ENCODE data around the gene CRYL1. TPM values are rescaled to one million over a fixed set of nuclear protein-coding genes. Genes with fewer than 3 reads are reported as not detected.

The CRYL1 gene
- total and polyA plus RNA-seq, 2 of the 8 experiments (the other 6 are each of a cell fraction or from before 2014, with no cell fraction given): 1.9 to 6.4 TPM

- no peak overlapping the region for H3K4ac ChIP-seq (replicated peaks; ENCODE audit: insufficient read length, low read depth, low read length)
- H3K18ac ChIP-seq (ENCODE audit: extremely low read depth, low read length): no peak overlapping the region; the same call in 1 of the 2 replicates
- ChIA-PET CTCF (ENCODE audit: partially characterized antibody) (interaction anchor here (0.6 to 1.2 kb wide), 2 partner anchors 77 to 118 kb away, joined by 3 read pairs; no protein-coding TSS in a partner anchor), POLR2A (ENCODE audit: partially characterized antibody) (no interaction called here)
- FAIRE-seq: no peak
- H4K5ac ChIP-seq (ENCODE audit: insufficient read length, low read depth, low read length): no peak overlapping the region
- 0 out of 8 replicates have a peak overlapping the region, but pooled peaks of 1 of the 4 experiments have one; percentile 19 for H3K4me3 ChIP-seq (ENCODE audit: extremely low read depth in 1 of 4, insufficient read depth in 2 of 4, low read depth in 3 of 4, low read length in 4 of 4)
- no peak overlapping the region for H3K23ac ChIP-seq (ENCODE audit: insufficient read length)
- H2AFZ ChIP-seq (ENCODE audit: low read length): no peak overlapping the region
- no peak overlapping the region for H4K8ac ChIP-seq (ENCODE audit: extremely low read depth, insufficient read depth, low read length)
- peak overlapping the region; percentile 35; the same call in 1 of the 2 replicates for H2BK5ac ChIP-seq (ENCODE audit: low read depth, low read length)
- no peaks in the 10 kb centered on the region for H3K79me1 ChIP-seq (ENCODE audit: low read depth, low read length)
- 0 out of 2 replicates have a peak overlapping the region, but pooled peaks have one; percentile 25 for H2BK15ac ChIP-seq (ENCODE audit: low read length)
- DNase-seq (ENCODE audit: low read depth in 1 of 2, low spot score in 2 of 2): no peak
- H4K91ac ChIP-seq (replicated peaks; ENCODE audit: insufficient read length, low read length): no peak overlapping the region
- no peak overlapping the region for H2BK20ac ChIP-seq (ENCODE audit: low read length)
- no peaks in the 10 kb centered on the region for H3K23me2 ChIP-seq (ENCODE audit: low read depth, low read length)
- H3K27me3 ChIP-seq (replicated peaks in 1 of 4; ENCODE audit: control insufficient read depth in 3 of 4, extremely low read depth in 1 of 4, insufficient read depth in 3 of 4, low read length in 3 of 4): peaks cover 0 to 18% (median 12%) of the 10 kb centered on the region in 4 experiments; a peak in 6 of 7 replicates
- no peak overlapping the region; the same call in 1 of the 2 replicates for H2AK5ac ChIP-seq (ENCODE audit: low read depth, low read length)
- no peak overlapping the region; a peak in 1 of 4 replicates for H3K4me2 ChIP-seq (ENCODE audit: insufficient read depth in 1 of 2, low read depth in 2 of 2, low read length in 2 of 2)
- peaks cover 4 to 21% (median 10%) of the 10 kb centered on the region in 4 experiments for H3K4me1 ChIP-seq (replicated peaks in 1 of 4; ENCODE audit: control insufficient read depth in 3 of 4, insufficient read depth in 4 of 4, low read length in 3 of 4)
- no peak overlapping the region for H2BK120ac ChIP-seq (replicated peaks; ENCODE audit: low read depth, low read length)
- H3K14ac ChIP-seq (ENCODE audit: insufficient read length): no peak overlapping the region
- no peaks in the 10 kb centered on the region for H4K20me1 ChIP-seq (replicated peaks in 1 of 2; ENCODE audit: control insufficient read depth in 1 of 2, insufficient read depth in 2 of 2, low read length in 2 of 2)
- H3K36me3 ChIP-seq (ENCODE audit: control insufficient read depth in 2 of 4, insufficient read depth in 4 of 4, low read length in 3 of 4): no peaks in the 10 kb centered on the region
- H3K9ac ChIP-seq (replicated peaks in 1 of 4; ENCODE audit: extremely low read depth in 1 of 4, low read depth in 3 of 4, low read length in 3 of 4): no peak overlapping the region; a peak in 1 of 7 replicates
- no peaks in the 10 kb centered on the region for H3K79me2 ChIP-seq (ENCODE audit: control insufficient read depth in 1 of 2, insufficient read depth in 2 of 2, low read length in 2 of 2)
- H3K27ac ChIP-seq (ENCODE audit: low read depth, low read length): no peak overlapping the region
- H3K9me3 ChIP-seq (ENCODE audit: insufficient read depth in 2 of 2, low read depth in 1 of 2, low read length in 1 of 2): peaks cover 0 to 9% of the 10 kb centered on the region in 2 experiments; a peak in 1 of 4 replicates
- no peak overlapping the region for H3K56ac ChIP-seq (replicated peaks; ENCODE audit: insufficient read length, low read depth, low read length)
- WGBS, 2 experiments (ENCODE audit: extremely low coverage in 1 of 2, insufficient coverage in 1 of 2, insufficient read length in 1 of 2, insufficient replicate concordance in 2 of 2, low coverage in 1 of 2, low lambda C conversion rate in 2 of 2, missing lambda C conversion rate in 1 of 2): 63% methylated on average over 6 of the region's 6 CpGs; no CpG with 5 or more reads in 1 of the 2 experiments
- peak overlapping the region; percentile 97; the same call in 1 of the 2 replicates for H2BK12ac ChIP-seq (ENCODE audit: low read depth, low read length)
- TF ChIP-seq SIX5 (IDR thresholded peaks at IDR 0.05; ENCODE audit: low read depth, low read length) (no peak), ATF3 (IDR thresholded peaks at IDR 0.05; ENCODE audit: insufficient read depth, low read depth, low read length) (no peak), GABPA (IDR thresholded peaks at IDR 0.05; ENCODE audit: borderline replicate concordance, insufficient read depth, low read length) (no peak), CTBP2 (IDR thresholded peaks at IDR 0.05; ENCODE audit: borderline replicate concordance, insufficient read depth, insufficient read length, low read length) (no peak), NANOG (IDR thresholded peaks at IDR 0.05; ENCODE audit: insufficient read depth, low read depth, low read length, poor library complexity, severe bottlenecking) (no peak), TAF7 (optimal IDR thresholded peaks at IDR 0.05; ENCODE audit: borderline replicate concordance, low read depth, low read length) (no peak), GTF2F1 (IDR thresholded peaks at IDR 0.05; ENCODE audit: borderline replicate concordance, low read depth, low read length) (no peak), BRCA1 (IDR thresholded peaks at IDR 0.05; ENCODE audit: low read depth, low read length) (no peak), FOSL1 (IDR thresholded peaks at IDR 0.05; ENCODE audit: insufficient read depth, low read depth, low read length) (no peak), BCL11A (IDR thresholded peaks at IDR 0.05; ENCODE audit: low read depth in 2 of 2, low read length in 2 of 2) (no peak)
These were observed 113.9 kb downstream of the CRYL1 start for GRCh38 chr13:20411638-20412342.
